GM10248 (cell line): Measurements from ENCODE around the gene MICAL3.

Source experiments
- CTCF ChIA-PET: fragments of 300-600 bp; sonication (Branson Sonifier 250); formaldehyde crosslinking; extraction: SDS; loops from one replicate; lab custom pipeline; 2021; ENCODE audit warnings: antibody characterized with exemption; lab: Yijun Ruan, JAX
- POLR2A ChIA-PET: fragments of 350-650 bp; sonication (Branson Sonifier 250); formaldehyde crosslinking; extraction: SDS; loops from one replicate; lab custom pipeline; 2020; ENCODE audit warnings: antibody characterized with exemption; lab: Yijun Ruan, JAX
- DNase-seq: peaks from one replicate; pipeline ENCODE4 v3.0.0; 2012; ENCODE audit errors: extremely low spot score
- TF ChIP-seq, protein P1 (sequence below): IDR thresholded peaks from 2 replicates; pipeline ENCODE4 v1.5.1; 2012; ENCODE audit warnings: mild to moderate bottlenecking, low read depth; ENCODE audit errors: extremely low read depth, missing control alignments, control extremely low read depth

Gene MICAL3

DNA sequence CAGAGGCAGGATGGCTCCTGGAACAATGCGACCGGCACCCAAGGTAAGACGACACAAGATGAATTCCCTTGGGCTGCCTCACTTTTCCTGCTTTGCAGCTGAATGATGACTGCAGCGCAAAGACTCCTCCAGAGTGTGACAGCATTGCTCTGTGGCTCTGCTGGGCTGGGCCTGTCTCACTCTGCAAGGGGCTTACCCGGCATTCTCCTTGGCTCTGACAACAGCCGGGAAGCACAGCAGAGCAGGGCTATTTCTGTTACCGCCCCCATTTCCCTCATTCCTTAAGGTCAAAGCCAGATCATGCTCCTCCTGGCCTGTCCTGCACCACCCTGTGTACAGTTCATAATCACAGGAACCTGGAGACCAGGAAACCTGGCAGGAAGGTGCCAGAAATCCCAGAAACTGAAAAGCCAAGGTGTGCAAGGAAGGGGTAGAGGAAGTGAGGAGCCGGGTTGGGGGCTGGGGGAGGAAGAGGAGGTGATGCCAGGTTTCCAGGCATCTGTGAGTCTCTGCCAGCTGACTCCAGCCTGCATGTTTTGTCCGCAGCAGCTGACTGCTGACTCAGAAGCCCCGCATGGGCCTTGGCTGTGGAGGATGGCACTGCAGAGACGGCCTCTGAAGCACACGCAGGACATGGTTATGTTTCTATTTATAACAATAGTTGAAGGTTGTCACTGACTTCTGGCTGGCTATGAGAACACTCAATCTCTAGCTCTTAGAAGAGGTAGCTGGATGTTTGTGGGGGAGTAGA is 113.6 kb downstream of the MICAL3 start:
- CTCF ChIA-PET: interaction anchor here (0.7 to 2.3 kb wide), 5 partner anchors 21 to 165 kb away, joined by 3 to 14 read pairs (median 3); no protein-coding TSS in a partner anchor
- TF ChIP-seq, protein P1, sequence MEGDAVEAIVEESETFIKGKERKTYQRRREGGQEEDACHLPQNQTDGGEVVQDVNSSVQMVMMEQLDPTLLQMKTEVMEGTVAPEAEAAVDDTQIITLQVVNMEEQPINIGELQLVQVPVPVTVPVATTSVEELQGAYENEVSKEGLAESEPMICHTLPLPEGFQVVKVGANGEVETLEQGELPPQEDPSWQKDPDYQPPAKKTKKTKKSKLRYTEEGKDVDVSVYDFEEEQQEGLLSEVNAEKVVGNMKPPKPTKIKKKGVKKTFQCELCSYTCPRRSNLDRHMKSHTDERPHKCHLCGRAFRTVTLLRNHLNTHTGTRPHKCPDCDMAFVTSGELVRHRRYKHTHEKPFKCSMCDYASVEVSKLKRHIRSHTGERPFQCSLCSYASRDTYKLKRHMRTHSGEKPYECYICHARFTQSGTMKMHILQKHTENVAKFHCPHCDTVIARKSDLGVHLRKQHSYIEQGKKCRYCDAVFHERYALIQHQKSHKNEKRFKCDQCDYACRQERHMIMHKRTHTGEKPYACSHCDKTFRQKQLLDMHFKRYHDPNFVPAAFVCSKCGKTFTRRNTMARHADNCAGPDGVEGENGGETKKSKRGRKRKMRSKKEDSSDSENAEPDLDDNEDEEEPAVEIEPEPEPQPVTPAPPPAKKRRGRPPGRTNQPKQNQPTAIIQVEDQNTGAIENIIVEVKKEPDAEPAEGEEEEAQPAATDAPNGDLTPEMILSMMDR: peak; percentile 29
- POLR2A ChIA-PET: interaction anchor here (0.6 kb wide), 1 partner anchor 86 kb away, joined by 6 read pairs; no protein-coding TSS in a partner anchor
- no peak for DNase-seq

DNA sequence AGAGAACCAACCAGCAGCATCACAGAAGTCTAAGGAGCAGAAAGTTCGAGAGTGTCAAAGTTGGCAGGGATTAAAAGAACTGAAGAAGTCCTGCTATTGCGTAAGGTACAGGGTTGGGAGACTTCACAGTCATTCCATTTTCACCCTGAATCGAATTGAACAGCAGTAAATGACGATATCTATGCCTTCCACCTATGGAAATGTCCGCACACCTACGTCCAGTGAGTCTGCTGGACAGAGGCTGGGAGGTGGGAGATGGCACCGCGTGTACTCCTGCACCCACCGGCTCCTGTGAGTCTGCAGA is 116.7 kb downstream of the MICAL3 start:
- ChIA-PET POLR2A (no interaction called here), CTCF (no interaction called here)
- TF ChIP-seq, protein P1: no peak
- DNase-seq: no peak

DNA sequence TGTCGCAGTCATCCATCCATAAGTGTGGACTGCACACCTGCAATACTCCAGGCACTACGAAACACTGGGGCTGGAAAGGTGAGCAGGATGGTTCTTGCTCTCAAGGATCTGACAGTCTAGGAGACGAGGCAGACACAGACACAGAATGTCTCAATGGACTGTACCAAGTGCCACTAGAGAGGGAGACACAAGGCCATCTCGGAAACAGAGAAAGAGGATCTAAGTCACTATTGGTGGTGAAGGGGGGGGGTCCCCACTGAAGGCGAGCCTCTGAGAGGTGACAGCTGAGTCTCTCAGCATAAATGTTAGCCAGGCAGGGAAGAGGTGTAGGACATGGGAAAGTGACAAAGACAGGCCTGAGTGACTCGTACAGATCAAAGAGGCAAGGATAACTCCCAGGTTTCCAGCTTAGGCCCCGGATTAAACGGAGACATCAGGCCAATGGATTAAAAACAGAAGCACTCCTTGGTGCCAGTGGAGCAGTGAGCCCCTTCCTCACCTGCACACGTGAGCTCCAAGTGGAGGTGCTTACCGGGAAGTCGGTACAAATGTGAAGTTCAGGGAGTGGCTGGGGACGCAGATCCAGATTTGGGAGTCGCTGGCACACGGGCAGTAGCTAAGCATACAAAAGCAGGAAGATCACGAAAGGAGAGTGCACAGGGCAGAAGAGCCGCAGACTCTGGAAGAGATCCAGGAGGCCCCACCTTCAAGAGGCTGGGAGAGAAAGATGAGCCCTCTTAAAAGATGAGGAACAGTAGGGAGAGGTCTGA is 117.2 kb downstream of the MICAL3 start:
- ChIA-PET CTCF (interaction anchor here (1.2 kb wide), 1 partner anchor 15 kb away, joined by 4 read pairs; no protein-coding TSS in a partner anchor), POLR2A (no interaction called here)
- TF ChIP-seq, protein P1: no peak
- no peak for DNase-seq

DNA sequence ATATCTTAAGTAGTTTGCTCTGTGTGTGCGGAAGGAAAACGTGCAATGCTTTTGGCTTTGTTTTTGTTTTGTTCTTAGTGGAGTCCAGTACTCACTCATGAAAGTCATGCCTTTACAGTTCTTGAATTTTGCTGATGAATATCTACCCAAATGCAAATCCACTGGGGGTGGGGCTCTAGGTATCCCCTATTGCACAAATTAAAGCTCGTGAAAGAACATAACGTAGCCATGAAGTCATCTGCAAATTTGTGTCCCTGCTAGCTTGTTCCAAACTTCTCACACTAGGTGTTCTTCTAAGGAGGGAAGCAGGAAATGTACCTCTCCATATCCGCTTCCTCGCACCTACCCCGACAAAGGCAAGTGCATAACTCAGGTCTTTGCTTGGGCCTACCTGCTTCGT is 118.9 kb downstream of the MICAL3 start:
- CTCF ChIA-PET: interaction anchor here (1.0 to 5.5 kb wide), 3 partner anchors 15 to 170 kb away, joined by 3 to 39 read pairs (median 3); no protein-coding TSS in a partner anchor
- POLR2A ChIA-PET: no interaction called here
- TF ChIP-seq, protein P1: no peak
- DNase-seq: no peak

DNA sequence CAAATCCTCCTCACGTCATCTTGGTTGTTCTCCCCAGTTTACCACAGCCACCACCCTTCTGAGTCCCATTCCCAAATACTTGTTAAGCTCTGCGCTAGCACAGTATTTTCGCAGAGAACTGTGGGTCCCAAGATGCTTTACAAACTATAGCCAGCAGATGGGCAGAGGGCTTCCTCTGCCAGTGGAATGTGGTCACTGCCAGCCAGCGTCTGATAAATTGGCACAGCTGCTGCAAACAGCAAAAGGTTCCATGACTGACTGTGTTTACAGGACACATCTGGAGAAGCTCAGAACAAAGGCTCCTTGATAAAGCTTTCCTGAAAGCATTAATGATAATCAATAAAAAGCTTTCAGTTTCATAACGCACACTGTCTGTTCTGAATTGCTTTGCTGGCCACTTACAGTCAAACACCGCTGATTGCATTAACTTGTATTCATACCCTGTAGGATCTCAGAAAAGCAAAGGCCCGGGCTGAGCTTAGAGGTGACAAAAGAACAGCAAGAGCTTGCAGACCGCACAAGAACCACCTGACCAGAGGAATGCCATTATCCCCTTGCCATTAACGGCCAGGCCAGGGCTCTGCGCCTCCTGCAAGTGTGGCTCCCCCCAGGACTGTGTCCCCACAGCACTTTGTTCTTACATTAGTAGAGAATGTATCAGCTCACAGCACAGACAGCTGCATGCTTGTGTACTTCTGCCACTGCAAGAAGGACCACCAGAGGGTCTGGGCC is 120.6 kb downstream of the MICAL3 start:
- ChIA-PET CTCF (interaction anchor here (1.5 to 5.5 kb wide), 4 partner anchors 13 to 246 kb away, joined by 3 to 39 read pairs (median 7); partner anchors contain the start of gene USP18), POLR2A (no interaction called here)
- no peak for DNase-seq
- TF ChIP-seq, protein P1: no peak

DNA sequence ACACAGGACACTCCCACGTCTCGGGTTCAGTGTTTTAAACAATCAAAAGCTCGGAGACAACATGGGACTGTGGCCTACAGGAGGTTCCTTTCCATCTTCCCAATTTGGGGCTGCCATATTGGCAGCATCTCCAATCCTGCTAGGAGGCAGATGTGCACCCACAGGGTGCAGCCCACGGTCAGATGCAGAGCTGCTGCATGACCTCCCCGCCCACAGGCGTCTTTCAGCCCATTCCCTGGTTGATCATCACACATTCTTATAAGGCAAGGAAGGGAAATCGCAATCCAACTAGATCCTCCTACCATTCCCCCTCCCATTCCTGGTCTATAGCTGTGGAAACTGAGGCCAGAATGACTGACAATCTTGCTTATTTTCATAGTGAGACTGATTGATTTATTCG is 121.4 kb downstream of the MICAL3 start:
- TF ChIP-seq, protein P1: no peak
- ChIA-PET CTCF (interaction anchor here (0.9 to 5.5 kb wide), 4 partner anchors 12 to 227 kb away, joined by 3 to 39 read pairs (median 7); no protein-coding TSS in a partner anchor), POLR2A (no interaction called here)
- no peak for DNase-seq
